ENCODE data around the gene CHCHD10.

DNA sequence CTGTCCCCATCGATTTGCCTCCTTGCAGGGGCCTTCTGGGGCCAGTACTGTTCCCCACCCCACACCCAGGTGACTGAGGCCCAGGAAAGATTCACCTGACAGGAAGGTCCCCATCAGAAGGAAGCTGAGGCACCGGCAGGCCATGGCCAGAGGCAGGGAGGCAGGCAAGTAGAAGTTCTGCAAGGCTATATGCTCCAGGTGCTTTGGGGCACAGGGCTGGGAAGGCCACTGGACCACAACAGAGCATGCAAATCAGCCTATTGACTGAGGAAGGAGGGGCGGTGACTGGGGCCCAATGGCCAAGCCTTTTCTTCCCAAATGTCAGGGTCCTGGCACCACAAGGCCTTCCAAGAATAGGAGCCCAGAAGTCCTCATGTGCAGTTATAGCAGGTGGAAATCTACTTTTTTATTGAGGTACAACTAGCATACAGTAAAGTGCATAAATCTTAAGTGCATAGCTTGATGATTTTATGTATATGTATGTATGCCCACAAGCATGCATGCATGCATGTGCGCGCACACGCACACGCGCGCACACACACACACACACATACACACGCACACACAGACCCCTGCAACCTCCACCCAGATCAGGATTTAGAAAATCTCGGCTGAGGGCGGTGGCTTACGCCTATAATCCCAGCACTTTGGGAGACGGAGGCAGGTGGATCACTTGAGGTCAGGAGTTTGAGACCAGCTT, 13.4 kb downstream of the CHCHD10 start, which contains the start of gene VPREB3:
- TF ChIP-seq GATA2 (IDR thresholded peaks at IDR 0.05; ENCODE audit: low read depth, low read length) (no peak), GATA3 (IDR thresholded peaks at IDR 0.05; ENCODE audit: low read depth, low read length) (no peak)

Measured in SH-SY5Y (cell line).